ENCODE results near the gene TMEM59. TPM values are rescaled to one million over a fixed set of nuclear protein-coding genes. Genes with fewer than 3 reads are reported as not detected.

TMEM59 gene
- total RNA-seq, 1 experiment from 2014 or later = 116 TPM

- H3K4me1 Mint-ChIP-seq (ENCODE audit: low read depth, unreplicated experiment) = peaks cover 6% of the 10 kb centered on the region
- no peak overlapping the region for H3K27ac Mint-ChIP-seq (ENCODE audit: unreplicated experiment)
- no peaks in the 10 kb centered on the region for H3K36me3 Mint-ChIP-seq (ENCODE audit: insufficient read depth, unreplicated experiment)
- H3K9me3 Mint-ChIP-seq (ENCODE audit: unreplicated experiment) = no peaks in the 10 kb centered on the region
- POLR2A ChIA-PET = no interaction called here
- TF ChIP-seq CTCF (IDR thresholded peaks at IDR 0.05; ENCODE audit: insufficient read depth in 1 of 2, low read depth in 1 of 2, low read length in 1 of 2, severe bottlenecking in 1 of 2, unreplicated experiment in 1 of 2) = no peak
- Histone ChIP-seq H3K9me3 (no peaks in the 10 kb centered on the region), H3K27me3 (replicated peaks; ENCODE audit: control insufficient read depth, insufficient read depth, low read length) (no peaks in the 10 kb centered on the region), H3K4me3 (ENCODE audit: low read depth, low read length) (no peak overlapping the region), H3K36me3 (ENCODE audit: control insufficient read depth, insufficient read depth, low read length) (no peaks in the 10 kb centered on the region), H3K4me1 (no peaks in the 10 kb centered on the region)
- CTCF ChIA-PET = no interaction called here
- no peak for DNase-seq
- H3K4me3 Mint-ChIP-seq (ENCODE audit: unreplicated experiment) = no peak overlapping the region
- intact Hi-C loops (cut with micrococcal nuclease; ENCODE audit: unreplicated experiment) = no loop called here
- H3K27me3 Mint-ChIP-seq (ENCODE audit: insufficient read depth, unreplicated experiment) = no peaks in the 10 kb centered on the region
- BruUV-seq (replicated peaks) = no TSS peak
Observed at GRCh38 chr1:54084794-54085193, 31.8 kb upstream of the TMEM59 start.

GRCh38 chr1:54081306-54082270 is 28.6 kb upstream of the TMEM59 start:
- H3K9me3 Mint-ChIP-seq (ENCODE audit: unreplicated experiment) = no peaks in the 10 kb centered on the region
- intact Hi-C loops (cut with micrococcal nuclease; ENCODE audit: unreplicated experiment) = loop anchor here (2.0 kb wide), 1 partner anchor 221 kb away; no protein-coding TSS in a partner anchor
- H3K4me1 Mint-ChIP-seq (ENCODE audit: low read depth, unreplicated experiment) = peaks cover 6% of the 10 kb centered on the region
- H3K36me3 Mint-ChIP-seq (ENCODE audit: insufficient read depth, unreplicated experiment) = no peaks in the 10 kb centered on the region
- Histone ChIP-seq H3K9me3 (no peaks in the 10 kb centered on the region), H3K36me3 (ENCODE audit: control insufficient read depth, insufficient read depth, low read length) (no peaks in the 10 kb centered on the region), H3K4me1 (no peaks in the 10 kb centered on the region), H3K27me3 (replicated peaks; ENCODE audit: control insufficient read depth, insufficient read depth, low read length) (no peaks in the 10 kb centered on the region), H3K4me3 (ENCODE audit: low read depth, low read length) (no peak overlapping the region)
- H3K27me3 Mint-ChIP-seq (ENCODE audit: insufficient read depth, unreplicated experiment) = no peaks in the 10 kb centered on the region
- no peak overlapping the region for H3K27ac Mint-ChIP-seq (ENCODE audit: unreplicated experiment)
- POLR2A ChIA-PET = interaction anchor here (0.5 kb wide), 2 partner anchors 165 to 196 kb away, joined by 3 to 6 read pairs; no protein-coding TSS in a partner anchor
- no peak overlapping the region for H3K4me3 Mint-ChIP-seq (ENCODE audit: unreplicated experiment)
- TF ChIP-seq CTCF (IDR thresholded peaks at IDR 0.05; ENCODE audit: insufficient read depth in 1 of 2, low read depth in 1 of 2, low read length in 1 of 2, severe bottlenecking in 1 of 2, unreplicated experiment in 1 of 2) = peak; percentile 52 to 66
- DNase-seq = peak; percentile 75
- CTCF ChIA-PET = interaction anchor here (0.6 to 2.3 kb wide), 5 partner anchors 10 to 220 kb away, joined by 3 to 15 read pairs (median 4); partner anchors contain the start of gene TMEM59
- no TSS peak for BruUV-seq (replicated peaks)

GRCh38 chr1:54080598-54081049 is 27.6 kb upstream of the TMEM59 start:
- H3K4me3 ChIP-seq (ENCODE audit: low read depth, low read length) = no peak overlapping the region
- POLR2A ChIA-PET = interaction anchor here (0.5 kb wide), 1 partner anchor 164 kb away, joined by 3 read pairs; no protein-coding TSS in a partner anchor

More at GRCh38 chr1:54080598-54081049, 27.6 kb upstream of the TMEM59 start:
- intact Hi-C loops (cut with micrococcal nuclease; ENCODE audit: unreplicated experiment) = loop anchor here (2.0 kb wide), 1 partner anchor 220 kb away; no protein-coding TSS in a partner anchor
- DNase-seq = peak in 1 of 2 experiments; percentile 0
- Histone ChIP-seq H3K9me3 (no peaks in the 10 kb centered on the region), H3K27me3 (replicated peaks; ENCODE audit: control insufficient read depth, insufficient read depth, low read length) (no peaks in the 10 kb centered on the region), H3K4me1 (no peaks in the 10 kb centered on the region), H3K36me3 (ENCODE audit: control insufficient read depth, insufficient read depth, low read length) (no peaks in the 10 kb centered on the region)
- BruUV-seq (replicated peaks) = no TSS peak
- no peaks in the 10 kb centered on the region for H3K36me3 Mint-ChIP-seq (ENCODE audit: insufficient read depth, unreplicated experiment)
- peaks cover 6% of the 10 kb centered on the region for H3K4me1 Mint-ChIP-seq (ENCODE audit: low read depth, unreplicated experiment)
- H3K27me3 Mint-ChIP-seq (ENCODE audit: insufficient read depth, unreplicated experiment) = no peaks in the 10 kb centered on the region
- CTCF ChIA-PET = interaction anchor here (2.3 kb wide), 1 partner anchor 220 kb away, joined by 15 read pairs; no protein-coding TSS in a partner anchor
- H3K4me3 Mint-ChIP-seq (ENCODE audit: unreplicated experiment) = no peak overlapping the region
- TF ChIP-seq CTCF (IDR thresholded peaks at IDR 0.05; ENCODE audit: insufficient read depth in 1 of 2, low read depth in 1 of 2, low read length in 1 of 2, severe bottlenecking in 1 of 2, unreplicated experiment in 1 of 2) = no peak
- H3K9me3 Mint-ChIP-seq (ENCODE audit: unreplicated experiment) = no peaks in the 10 kb centered on the region
- H3K27ac Mint-ChIP-seq (ENCODE audit: unreplicated experiment) = no peak overlapping the region
